AG04450 (cell line): Measurements from ENCODE around the gene WTIP. TPM values are rescaled to one million over a fixed set of nuclear protein-coding genes. Genes with fewer than 3 reads are reported as not detected.

Experiments used
- CTCF ChIA-PET: fragments of 300-600, 350-600 bp; formaldehyde crosslinking; extraction: SDS; loops from one replicate; lab custom pipeline; 2022; ENCODE audit warnings: antibody characterized with exemption, inconsistent platforms; lab: Charles Lee
- POLR2A ChIA-PET: fragments of 350-600 bp; formaldehyde crosslinking; extraction: SDS; loops from one replicate; lab custom pipeline; 2021; ENCODE audit warnings: antibody characterized with exemption, inconsistent platforms; lab: Yijun Ruan, JAX
- DNase-seq: peaks from one replicate; pipeline ENCODE4 v3.0.0-alpha.2; 2011; ENCODE audit warnings: low read depth, low spot score
- H3K27ac ChIP-seq: one replicate; pipeline ENCODE4 v1.5.1; 2012; ENCODE audit warnings: low read depth, low read length, control low read depth
- H3K27me3 ChIP-seq: one replicate; pipeline ENCODE4 v1.6.0; 2012; ENCODE audit warnings: low read length; ENCODE audit not compliant: control insufficient read depth, insufficient read depth
- H3K4me3 ChIP-seq: 2 replicates; pipeline ENCODE4 v1.5.1; 2011; ENCODE audit warnings: mild to moderate bottlenecking, low read depth, low read length, control low read depth
- H3K9me3 ChIP-seq: 2 replicates; pipeline ENCODE4 v1.5.1; 2012; ENCODE audit warnings: low read length; ENCODE audit not compliant: control insufficient read depth, insufficient read depth
- polyA plus RNA-seq: library from polyadenylated mRNA; depleted of rRNA; stranded (reverse); fragments of >200 nt; gene quantifications from 2 replicates; pipeline ENCODE4 v1.2.3, GENCODE V29; 2011
- TF ChIP-seq, protein P1 (sequence below): IDR thresholded peaks from 2 replicates; pipeline ENCODE4 v1.5.1; 2011; ENCODE audit warnings: low read depth, low read length, control low read depth, inconsistent platforms

The WTIP gene
- polyA plus RNA-seq, 1 experiment, result 27.2 TPM

DNA sequence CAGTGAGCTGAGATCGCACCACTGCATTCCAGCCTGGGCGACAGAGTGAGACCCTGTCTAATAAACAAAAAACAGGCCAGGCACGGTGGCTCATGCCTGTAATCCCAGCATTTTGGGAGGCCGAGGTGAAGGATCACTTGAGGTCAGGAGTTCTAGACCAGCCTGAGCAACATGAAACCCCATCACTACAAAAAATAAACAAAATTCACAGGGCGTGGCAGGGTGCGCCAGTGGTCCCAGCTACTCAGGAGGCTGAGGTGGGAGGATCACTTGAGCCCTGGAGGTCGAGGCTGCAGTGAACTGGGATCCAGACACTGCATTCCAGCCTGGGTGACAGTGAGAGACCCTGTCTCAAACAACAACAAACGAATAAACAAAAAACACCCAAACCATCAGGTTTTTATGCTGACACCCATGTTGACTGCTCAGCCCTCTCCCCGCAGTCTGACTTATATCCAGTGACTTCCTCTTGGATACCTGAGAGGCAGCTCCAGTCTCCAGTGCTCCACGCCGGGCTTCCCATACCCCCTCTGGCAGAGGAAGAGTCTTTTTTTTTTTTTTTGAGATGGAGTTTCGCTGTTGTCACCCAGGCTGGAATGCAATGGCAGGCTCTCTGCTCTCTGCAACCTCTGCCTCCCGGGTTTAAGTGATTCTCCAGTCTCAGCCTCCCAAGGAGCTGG, 17.7 kb downstream of the WTIP start:
- CTCF ChIA-PET, result interaction anchor here (0.8 to 1.5 kb wide), 3 partner anchors 11 to 213 kb away, joined by 4 to 8 read pairs (median 6); no protein-coding TSS in a partner anchor
- POLR2A ChIA-PET, result interaction anchor here (0.7 kb wide), 1 partner anchor 141 kb away, joined by 3 read pairs; no protein-coding TSS in a partner anchor
- no peak for DNase-seq
- Histone ChIP-seq H3K4me3 (no peak overlapping the region), H3K27ac (no peak overlapping the region), H3K27me3 (no peaks in the 10 kb centered on the region), H3K9me3 (peaks cover 7% of the 10 kb centered on the region; the same call in 1 of the 2 replicates)
- TF ChIP-seq, protein P1, sequence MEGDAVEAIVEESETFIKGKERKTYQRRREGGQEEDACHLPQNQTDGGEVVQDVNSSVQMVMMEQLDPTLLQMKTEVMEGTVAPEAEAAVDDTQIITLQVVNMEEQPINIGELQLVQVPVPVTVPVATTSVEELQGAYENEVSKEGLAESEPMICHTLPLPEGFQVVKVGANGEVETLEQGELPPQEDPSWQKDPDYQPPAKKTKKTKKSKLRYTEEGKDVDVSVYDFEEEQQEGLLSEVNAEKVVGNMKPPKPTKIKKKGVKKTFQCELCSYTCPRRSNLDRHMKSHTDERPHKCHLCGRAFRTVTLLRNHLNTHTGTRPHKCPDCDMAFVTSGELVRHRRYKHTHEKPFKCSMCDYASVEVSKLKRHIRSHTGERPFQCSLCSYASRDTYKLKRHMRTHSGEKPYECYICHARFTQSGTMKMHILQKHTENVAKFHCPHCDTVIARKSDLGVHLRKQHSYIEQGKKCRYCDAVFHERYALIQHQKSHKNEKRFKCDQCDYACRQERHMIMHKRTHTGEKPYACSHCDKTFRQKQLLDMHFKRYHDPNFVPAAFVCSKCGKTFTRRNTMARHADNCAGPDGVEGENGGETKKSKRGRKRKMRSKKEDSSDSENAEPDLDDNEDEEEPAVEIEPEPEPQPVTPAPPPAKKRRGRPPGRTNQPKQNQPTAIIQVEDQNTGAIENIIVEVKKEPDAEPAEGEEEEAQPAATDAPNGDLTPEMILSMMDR, result no peak

DNA sequence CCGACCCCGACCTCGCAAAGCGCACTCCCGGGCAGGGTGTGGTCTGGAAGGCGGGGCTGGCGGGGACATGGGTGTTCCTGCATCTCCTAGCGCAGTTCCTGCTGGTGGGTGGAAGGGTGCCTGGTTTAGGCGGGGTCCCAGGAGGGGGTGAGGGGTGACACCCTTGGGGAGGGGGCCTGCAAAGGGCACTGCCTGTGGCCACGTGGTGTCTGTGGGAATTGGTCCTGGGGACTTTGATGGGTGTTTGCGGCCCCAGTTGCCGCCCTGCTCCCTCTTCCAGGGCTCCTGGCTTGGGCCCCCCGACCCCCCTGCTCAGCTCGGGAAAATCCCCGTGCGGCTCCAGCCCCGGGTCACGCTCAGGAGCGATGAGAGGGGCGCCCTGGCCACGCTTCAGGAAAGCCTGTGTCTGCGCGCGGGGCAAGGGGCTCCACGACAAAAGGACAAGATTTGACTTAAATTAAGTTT, 19.1 kb downstream of the WTIP start:
- no peak for DNase-seq
- peaks cover 7% of the 10 kb centered on the region; the same call in 1 of the 2 replicates for H3K9me3 ChIP-seq
- H3K27ac ChIP-seq, result no peak overlapping the region
- no peaks in the 10 kb centered on the region for H3K27me3 ChIP-seq
- H3K4me3 ChIP-seq, result no peak overlapping the region
- POLR2A ChIA-PET, result no interaction called here
- CTCF ChIA-PET, result interaction anchor here (0.6 kb wide), 1 partner anchor 11 kb away, joined by 3 read pairs; no protein-coding TSS in a partner anchor
- TF ChIP-seq, protein P1, result no peak

DNA sequence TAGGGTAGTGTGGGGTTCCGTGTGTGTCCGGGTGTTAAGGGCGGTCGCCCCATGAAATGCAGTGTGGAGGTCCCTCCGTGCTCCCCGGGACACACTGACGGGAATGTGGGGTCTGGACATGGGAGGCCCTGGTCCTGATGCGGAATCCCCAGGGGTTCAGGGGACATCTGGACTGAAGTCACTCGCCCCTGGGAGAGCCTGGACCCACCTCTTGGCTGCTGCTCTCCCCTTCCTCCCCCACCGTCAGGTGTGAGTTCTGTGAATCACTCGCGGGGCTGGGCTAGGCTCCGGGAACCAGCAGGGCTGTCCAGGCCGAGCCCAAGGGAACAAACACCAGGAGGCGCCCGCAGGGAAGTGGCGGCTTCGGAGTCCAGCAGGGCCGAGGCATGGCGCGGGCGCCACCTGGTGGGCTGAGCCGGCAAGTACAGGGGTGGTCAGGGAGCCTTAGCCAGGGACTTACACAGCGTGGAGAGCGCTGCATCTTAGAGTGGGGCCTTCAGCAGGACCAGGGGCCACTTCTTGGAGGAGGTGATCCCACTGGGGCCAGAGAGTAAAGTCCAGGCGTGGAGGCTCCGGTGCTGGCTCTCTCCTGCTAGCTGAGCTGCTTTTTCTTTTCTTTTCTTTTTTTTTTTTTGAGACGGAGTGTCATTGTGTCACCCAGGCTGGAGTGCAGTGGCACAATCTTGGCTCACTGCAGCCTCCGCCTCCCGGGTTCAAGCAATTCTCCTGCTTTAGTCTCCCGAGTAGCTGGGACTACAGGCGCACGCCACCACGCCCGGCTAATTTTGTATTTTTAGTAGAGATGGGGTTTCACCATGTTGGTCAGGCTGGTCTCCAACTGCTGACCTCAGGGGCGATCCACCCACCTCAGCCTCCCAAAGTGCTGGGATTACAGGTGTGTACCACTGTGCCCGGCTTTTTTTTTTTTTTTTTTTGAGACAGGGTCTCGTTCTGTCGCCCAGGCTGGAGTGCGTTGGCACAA, 20.1 kb downstream of the WTIP start:
- Histone ChIP-seq H3K27me3 (no peaks in the 10 kb centered on the region), H3K4me3 (no peak overlapping the region), H3K27ac (peak overlapping the region; percentile 21), H3K9me3 (peaks cover 7% of the 10 kb centered on the region; the same call in 1 of the 2 replicates)
- POLR2A ChIA-PET, result no interaction called here
- TF ChIP-seq, protein P1, result peak; percentile 99
- CTCF ChIA-PET, result interaction anchor here (0.6 to 1.4 kb wide), 7 partner anchors 13 to 1122 kb away, joined by 3 to 9 read pairs (median 5); no protein-coding TSS in a partner anchor
- DNase-seq, result peak; percentile 76

DNA sequence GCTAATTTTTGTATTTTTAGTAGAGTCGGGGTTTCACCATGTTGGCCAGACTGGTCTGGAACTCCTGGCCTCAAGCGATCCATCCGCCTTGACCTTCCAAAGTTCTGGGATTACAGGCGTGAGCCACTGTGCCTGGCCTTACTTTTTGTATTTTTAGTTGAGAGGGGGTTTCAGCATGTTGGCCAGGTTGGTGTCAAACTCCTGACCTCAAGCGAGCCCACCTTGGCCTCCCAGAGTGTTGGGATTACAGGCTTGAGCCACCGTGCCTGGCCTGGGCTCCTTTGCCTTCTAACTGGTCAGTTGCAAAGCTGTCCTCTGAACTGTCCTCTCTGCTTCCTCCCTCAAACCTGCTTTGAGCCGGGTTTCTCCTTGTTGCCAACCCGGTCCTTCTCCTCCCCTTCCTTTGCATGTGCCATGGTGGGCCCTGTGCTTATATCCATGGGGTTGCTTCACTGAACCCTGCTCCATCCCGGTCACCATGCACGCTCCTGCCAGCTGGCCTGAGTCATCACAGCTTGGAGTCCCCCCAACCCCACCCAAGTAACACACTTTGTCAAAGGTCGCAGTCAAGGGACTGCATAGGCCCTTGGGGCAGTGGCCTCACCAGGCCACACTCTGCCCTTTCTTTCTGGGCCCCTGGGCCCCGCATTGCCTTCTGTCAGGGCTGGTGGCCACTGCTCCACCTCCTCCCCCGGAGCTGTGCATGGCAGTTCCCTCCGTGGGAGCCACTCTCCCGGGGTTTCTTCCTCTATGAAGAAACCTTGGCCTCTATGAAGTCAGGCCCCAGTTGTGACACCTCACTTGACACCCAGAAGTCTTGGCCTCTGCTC, 21.2 kb downstream of the WTIP start:
- TF ChIP-seq, protein P1, result no peak
- ChIA-PET CTCF (interaction anchor here (0.6 to 1.4 kb wide), 6 partner anchors 14 to 1121 kb away, joined by 3 to 9 read pairs (median 5); no protein-coding TSS in a partner anchor), POLR2A (no interaction called here)
- Histone ChIP-seq H3K27ac (no peak overlapping the region), H3K27me3 (no peaks in the 10 kb centered on the region), H3K4me3 (no peak overlapping the region), H3K9me3 (peaks cover 5% of the 10 kb centered on the region; the same call in 1 of the 2 replicates)
- DNase-seq, result no peak
